ENCODE measurements around the gene TUBGCP2.

- TF ChIP-seq, protein P1, sequence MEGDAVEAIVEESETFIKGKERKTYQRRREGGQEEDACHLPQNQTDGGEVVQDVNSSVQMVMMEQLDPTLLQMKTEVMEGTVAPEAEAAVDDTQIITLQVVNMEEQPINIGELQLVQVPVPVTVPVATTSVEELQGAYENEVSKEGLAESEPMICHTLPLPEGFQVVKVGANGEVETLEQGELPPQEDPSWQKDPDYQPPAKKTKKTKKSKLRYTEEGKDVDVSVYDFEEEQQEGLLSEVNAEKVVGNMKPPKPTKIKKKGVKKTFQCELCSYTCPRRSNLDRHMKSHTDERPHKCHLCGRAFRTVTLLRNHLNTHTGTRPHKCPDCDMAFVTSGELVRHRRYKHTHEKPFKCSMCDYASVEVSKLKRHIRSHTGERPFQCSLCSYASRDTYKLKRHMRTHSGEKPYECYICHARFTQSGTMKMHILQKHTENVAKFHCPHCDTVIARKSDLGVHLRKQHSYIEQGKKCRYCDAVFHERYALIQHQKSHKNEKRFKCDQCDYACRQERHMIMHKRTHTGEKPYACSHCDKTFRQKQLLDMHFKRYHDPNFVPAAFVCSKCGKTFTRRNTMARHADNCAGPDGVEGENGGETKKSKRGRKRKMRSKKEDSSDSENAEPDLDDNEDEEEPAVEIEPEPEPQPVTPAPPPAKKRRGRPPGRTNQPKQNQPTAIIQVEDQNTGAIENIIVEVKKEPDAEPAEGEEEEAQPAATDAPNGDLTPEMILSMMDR (IDR thresholded peaks at IDR 0.05): no peak
- no peak for TF ChIP-seq POLR2A (IDR thresholded peaks at IDR 0.05)
Measured at GRCh38 chr10:133341983-133342382, 33.3 kb upstream of the TUBGCP2 start.
